Fibroblast of pulmonary artery (primary cell): ENCODE measurements around the gene ZNF804B.

ENCODE experiments used
- DNase-seq: peaks from one replicate; pipeline ENCODE4 v3.0.0-alpha.2; 2010; ENCODE audit warnings: low read depth
- H3K4me3 ChIP-seq: replicated peaks from 2 replicates; pipeline ENCODE4 v1.5.1; 2011; ENCODE audit warnings: low read depth, mild to moderate bottlenecking, control low read depth, low read length, moderate library complexity
- TF ChIP-seq, protein P1 (sequence below): IDR thresholded peaks from 2 replicates; pipeline ENCODE4 v1.5.1; 2011; ENCODE audit warnings: mild to moderate bottlenecking, control low read depth, low read length, inconsistent platforms; ENCODE audit errors: missing control alignments

The ZNF804B gene

DNA sequence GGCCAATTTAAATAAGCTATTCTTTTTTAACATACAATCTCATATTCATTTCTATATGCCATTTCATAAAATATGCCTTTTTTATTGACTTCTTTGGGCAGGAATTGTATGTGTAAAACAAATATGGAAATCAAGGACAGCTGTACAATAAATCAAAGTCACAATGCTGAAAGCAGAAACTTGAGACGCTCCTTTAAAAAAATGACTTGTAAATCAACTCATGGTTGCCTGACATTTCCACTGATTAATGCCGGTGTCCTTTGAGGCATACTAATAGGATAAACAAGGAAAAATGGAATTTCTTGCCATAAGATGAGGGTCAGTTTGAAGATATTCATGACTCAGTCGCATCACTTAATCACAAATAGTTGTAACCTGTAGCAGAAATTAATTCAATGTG, 283.4 kb downstream of the ZNF804B start:
- H3K4me3 ChIP-seq: no peak overlapping the region
- TF ChIP-seq, protein P1, sequence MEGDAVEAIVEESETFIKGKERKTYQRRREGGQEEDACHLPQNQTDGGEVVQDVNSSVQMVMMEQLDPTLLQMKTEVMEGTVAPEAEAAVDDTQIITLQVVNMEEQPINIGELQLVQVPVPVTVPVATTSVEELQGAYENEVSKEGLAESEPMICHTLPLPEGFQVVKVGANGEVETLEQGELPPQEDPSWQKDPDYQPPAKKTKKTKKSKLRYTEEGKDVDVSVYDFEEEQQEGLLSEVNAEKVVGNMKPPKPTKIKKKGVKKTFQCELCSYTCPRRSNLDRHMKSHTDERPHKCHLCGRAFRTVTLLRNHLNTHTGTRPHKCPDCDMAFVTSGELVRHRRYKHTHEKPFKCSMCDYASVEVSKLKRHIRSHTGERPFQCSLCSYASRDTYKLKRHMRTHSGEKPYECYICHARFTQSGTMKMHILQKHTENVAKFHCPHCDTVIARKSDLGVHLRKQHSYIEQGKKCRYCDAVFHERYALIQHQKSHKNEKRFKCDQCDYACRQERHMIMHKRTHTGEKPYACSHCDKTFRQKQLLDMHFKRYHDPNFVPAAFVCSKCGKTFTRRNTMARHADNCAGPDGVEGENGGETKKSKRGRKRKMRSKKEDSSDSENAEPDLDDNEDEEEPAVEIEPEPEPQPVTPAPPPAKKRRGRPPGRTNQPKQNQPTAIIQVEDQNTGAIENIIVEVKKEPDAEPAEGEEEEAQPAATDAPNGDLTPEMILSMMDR: no peak
- no peak for DNase-seq

DNA sequence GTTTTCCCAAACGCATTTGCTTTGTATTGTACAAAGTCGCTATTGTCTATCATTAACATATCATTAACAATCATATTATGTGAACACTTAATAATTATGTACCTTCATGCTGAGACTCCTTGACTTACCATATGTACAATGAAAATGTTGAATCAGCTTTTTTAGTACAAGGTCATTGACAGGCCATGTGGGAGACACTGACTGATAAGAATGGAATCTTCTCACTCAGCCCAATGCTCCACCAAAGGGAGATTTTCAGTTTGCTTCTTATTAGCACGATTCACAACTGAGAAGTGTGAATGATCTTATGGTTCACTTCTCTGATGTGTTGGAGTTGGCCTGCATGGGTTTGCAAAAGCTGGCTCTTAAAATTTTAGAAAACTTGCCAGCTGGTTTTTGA, 289.5 kb downstream of the ZNF804B start:
- no peak overlapping the region for H3K4me3 ChIP-seq
- no peak for DNase-seq
- TF ChIP-seq, protein P1: no peak

DNA sequence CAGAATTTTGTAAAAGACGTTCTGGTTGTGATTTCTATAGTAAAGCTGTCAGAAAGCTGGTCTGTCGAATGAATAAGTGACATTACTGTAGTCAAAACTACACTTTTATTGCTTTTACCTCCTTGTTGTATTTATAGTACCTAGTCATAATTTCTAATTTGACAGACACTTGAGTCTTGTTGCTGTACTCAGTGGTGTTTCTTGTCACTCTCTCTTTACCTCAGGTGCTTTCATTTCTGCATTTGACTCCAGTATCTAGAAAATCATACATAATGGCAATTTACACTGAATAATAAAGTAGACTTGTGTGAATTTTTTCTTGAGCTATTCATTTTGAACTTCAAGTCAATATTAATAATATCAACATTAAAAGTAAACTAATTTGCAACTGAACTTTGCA, 293.6 kb downstream of the ZNF804B start:
- no peak overlapping the region for H3K4me3 ChIP-seq
- TF ChIP-seq, protein P1: no peak
- no peak for DNase-seq

DNA sequence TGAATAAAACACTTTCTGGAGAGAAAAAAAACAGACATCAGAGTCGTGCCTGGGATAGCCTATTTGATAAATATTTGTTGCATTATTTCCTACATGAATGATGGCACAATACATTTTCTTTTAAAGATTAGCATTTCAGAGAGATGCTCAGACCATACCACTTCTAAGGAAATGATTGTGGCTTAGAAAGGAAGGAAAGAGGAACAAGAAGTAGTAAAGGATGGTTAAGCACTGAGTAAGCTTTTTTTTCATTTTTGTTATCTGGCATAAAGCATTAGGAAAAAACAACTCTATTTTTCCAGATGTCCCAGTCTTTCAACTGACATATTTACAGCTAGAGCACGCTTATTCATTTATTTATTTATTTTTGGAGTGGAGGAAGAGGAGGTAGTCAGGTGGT, 294.9 kb downstream of the ZNF804B start:
- TF ChIP-seq, protein P1: no peak
- H3K4me3 ChIP-seq: no peak overlapping the region
- no peak for DNase-seq

DNA sequence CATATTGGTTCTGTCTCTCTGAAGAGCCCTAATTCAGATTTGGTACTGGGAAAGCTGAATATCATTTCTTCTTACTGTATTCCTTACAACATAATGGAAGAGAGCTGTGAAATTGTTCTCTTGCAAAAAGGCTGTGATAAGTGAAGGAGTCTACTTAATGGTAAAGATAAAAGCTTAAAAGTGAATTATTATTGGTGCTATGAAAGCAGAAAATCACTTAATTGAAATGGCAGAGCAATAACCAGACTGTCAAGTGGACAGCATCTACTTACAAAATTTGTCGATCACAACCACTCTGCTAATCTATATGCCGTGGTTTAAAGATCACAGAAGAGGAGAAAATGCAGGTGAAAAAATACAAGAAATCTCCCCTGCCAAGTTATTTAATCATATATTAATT, 300.7 kb downstream of the ZNF804B start:
- no peak overlapping the region for H3K4me3 ChIP-seq
- no peak for DNase-seq
- TF ChIP-seq, protein P1: no peak

DNA sequence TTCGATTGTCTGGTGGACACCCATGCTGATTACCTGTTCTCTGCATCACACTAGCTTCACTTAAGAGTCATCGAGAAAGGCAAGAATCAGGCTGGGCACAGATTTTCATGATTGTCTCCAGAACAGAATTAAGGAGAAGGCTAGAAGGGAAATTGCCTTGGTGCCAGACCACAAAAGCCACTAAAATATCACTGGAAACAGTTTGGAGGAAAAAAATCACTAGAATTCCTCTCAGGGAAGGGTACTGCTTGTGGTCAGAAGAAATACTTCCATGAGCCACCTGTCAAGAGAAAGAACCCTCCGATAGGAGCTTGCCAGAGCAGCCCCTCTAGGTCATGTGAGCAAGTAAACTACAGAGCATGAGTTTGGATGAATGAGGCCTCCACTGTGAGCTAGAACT, 305.3 kb downstream of the ZNF804B start:
- no peak overlapping the region for H3K4me3 ChIP-seq
- DNase-seq: no peak
- TF ChIP-seq, protein P1: no peak

DNA sequence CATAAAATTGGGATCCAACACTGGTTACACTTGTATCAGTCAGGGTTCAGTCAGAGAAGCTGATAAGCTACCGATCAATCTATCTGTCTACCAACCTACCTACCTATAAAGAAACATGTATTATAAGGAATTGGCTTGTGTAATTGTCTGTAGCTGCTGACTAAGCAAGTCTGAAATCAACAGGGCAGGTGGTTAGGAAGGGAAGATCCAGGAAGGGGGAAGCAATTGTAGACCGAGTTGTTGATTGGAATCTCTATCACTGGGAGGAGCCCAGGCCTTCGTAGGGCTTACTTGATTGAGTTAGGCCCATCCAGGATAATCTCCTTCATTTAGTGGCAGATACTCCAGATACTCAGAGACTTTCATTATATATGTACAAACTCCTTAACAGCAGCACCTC, 307.5 kb downstream of the ZNF804B start:
- TF ChIP-seq, protein P1: no peak
- H3K4me3 ChIP-seq: no peak overlapping the region
- DNase-seq: no peak
